HG03439 (cell line): ENCODE results near the gene RRH.
A peak's percentile ranks its signal among the peaks of the same experiment; 100 is the strongest.
"Not testable (repeated sequence)": the region's sequence is repeated elsewhere in the genome, so short reads cannot be mapped to it uniquely, and the experiment has no call there.

Experiments used
- ATAC-seq: cut with Tn5 transposase; IDR thresholded peaks from one replicate; pipeline ENCODE4 v1.9.1; 2021; ENCODE audit warnings: mild to moderate bottlenecking, moderate library complexity; ENCODE audit not compliant: unreplicated experiment

Gene RRH, protein sequence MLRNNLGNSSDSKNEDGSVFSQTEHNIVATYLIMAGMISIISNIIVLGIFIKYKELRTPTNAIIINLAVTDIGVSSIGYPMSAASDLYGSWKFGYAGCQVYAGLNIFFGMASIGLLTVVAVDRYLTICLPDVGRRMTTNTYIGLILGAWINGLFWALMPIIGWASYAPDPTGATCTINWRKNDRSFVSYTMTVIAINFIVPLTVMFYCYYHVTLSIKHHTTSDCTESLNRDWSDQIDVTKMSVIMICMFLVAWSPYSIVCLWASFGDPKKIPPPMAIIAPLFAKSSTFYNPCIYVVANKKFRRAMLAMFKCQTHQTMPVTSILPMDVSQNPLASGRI

DNA sequence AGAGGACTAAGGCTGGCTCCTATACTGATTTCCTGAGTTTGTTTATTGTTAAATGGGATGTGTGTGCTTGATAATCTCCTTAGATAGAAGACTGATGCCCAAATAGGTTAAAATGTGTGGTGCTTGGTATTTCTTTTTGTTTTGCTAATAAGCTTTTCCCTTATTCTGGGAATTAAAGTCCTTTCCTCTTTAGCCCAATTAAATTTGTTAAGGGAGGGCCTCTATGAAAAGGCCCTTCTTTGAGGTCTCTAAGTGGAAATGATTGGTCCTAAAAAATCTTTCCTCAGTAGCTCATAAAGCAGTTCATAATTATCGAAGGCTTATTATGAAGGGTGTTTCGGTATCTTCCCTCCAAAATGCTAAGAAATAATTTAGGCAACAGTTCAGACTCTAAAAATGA lies at the start of gene RRH:
TSS of gene RRH (plus strand) at position 301 of the 400 bp plus-strand sequence. CDS start at position 357, 56 bp downstream.
- ATAC-seq, result no peak

GRCh38 chr4:109782092-109782491 lies 45.7 kb upstream of the RRH start:
- ATAC-seq, result not testable (repeated sequence)

DNA sequence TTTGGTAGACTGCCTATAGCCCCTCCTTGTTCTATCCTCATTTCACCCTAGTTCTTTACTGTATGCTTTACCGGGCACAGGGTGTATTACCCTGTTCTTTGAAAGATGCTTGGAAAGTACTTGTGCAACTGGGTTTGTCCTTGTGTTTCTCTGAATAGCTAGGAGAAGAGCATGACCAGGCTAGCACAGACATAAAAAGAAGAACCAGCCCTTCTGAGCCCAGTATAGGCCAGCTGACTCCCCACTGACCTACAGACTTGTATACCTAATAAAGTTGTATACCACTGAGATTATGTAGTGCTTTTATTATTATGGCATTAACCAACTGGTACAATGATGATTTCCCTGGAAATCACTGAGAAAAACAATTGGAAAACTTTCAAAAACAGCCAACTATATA lies 40.9 kb upstream of the RRH start:
- ATAC-seq, result no peak

- ATAC-seq, result no peak
These were observed 40.0 kb upstream of the RRH start for GRCh38 chr4:109787807-109788206.

GRCh38 chr4:109795059-109795458 lies 32.7 kb upstream of the RRH start:
- no peak for ATAC-seq

DNA sequence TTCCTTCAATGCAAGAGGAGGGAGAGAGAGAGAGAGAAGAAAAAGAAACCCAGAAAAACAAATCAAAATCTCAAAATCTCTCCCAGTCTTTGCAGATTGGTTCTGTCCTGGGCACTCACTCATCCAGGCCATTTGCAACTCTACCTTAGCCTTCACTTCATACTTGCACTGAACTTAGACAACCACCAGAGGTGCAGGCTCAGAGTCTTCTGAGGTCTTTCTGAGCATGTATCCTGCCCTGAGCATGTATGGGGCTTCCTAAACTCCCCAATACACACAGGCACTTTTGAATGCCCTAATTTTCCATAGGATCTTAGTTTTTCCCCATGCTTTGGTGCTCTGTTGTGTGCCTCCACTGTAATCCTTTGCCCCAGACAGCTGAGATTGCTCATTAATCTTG lies 28.9 kb upstream of the RRH start:
- ATAC-seq, result no peak

- no peak for ATAC-seq
These were observed 26.5 kb upstream of the RRH start for GRCh38 chr4:109801099-109801789.

- ATAC-seq, result no peak
These were observed 25.9 kb upstream of the RRH start, which contains the start of gene CFI for GRCh38 chr4:109801895-109802319. CFI (minus strand) TSS chr4:109801999; CDS start chr4:109801971, 28 bp downstream.

DNA sequence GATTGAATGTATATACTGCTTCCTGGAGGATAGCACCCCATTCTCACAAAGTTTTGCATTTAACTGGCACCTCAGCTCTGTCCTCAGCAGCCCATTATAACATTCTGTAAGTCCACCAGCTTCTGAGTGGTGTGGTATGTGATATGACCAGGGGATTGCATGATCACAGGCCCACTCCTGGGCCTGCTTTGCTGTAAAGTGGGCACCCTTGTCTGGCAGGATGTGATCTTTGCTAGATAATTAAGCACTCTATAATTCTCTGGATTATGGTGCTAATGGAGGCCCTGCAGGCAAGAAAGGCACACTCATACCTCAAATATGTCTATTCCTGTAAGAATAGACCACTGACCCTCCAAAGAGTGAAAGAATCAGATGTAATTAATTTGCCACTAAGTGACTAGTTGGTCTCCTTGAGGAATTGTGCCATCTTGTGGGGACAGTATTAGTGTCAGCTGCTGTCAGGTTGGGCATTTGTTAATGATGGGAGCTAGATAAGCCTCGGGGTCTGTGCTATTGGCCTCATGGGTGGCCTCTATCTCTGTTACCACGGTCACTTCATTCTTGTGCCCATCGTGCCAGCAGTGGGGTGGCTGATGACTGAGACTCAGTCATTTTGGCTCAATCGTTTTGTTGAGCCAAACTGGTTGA lies 23.7 kb upstream of the RRH start:
- no peak for ATAC-seq

DNA sequence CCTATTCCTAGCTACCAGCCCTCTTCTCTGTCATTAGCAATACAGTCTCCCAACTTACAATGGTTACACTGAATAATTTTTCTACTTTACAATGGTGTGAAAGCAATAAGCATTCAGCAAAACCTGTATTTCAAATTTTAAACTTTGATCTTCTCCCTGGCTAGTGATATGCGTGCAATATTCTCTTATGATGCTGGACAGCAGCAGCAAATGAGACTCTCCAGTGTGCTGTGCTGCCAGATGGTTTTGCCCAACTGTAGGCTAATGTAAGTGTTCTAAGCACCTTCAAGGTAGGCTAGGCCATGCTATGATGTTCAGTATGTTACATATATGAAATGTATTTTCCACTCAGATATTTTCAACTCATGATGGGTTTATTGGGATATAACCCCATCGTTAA lies 18.1 kb upstream of the RRH start:
- ATAC-seq, result no peak

DNA sequence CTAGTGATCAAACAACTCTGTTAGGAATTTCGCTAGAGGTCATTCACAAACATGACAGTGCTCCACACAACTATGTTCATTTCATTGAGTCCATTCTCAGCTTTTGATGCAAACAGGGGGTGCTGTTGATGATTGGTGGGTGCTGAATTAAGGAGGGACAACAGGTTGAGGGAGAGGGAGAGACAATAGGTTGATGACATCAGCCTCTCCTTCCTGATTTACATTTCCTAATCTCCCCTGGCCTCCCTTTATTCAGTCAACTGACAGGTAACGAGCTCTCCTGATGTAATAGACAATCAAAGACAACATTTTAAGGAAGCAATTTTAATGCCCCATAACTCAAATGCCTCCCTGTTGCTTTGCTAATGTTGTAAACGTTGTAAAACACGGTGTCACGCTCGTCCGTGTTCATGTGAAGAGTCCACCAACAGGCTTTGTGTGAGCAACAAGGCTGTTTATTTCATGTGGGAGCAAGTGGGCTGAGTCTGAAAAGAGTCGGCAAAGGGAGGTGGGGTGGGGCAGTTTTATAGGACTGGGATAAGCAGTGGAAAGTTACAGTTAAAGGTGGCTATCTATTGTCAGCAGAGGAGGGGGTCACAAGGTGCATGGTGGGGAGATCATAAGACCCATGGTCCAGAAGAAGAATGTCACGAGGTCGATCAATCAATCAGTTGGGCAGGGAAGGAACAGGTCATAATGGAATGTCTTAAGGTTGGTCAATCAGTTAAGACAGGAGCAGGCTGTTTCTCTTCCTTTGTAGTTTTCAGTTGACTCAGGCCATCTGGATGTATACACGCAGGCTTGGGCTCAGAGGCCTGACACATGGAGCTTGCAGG lies 17.0 kb upstream of the RRH start:
- ATAC-seq, result no peak

- ATAC-seq, result no peak
These were observed 16.1 kb upstream of the RRH start for GRCh38 chr4:109811707-109812106.

- peak; percentile 99 for ATAC-seq
These were observed 12.4 kb upstream of the RRH start, which contains the start of gene GAR1 for GRCh38 chr4:109815151-109816081. GAR1 (plus strand) TSS chr4:109815762; CDS start chr4:109816165, 403 bp downstream.

DNA sequence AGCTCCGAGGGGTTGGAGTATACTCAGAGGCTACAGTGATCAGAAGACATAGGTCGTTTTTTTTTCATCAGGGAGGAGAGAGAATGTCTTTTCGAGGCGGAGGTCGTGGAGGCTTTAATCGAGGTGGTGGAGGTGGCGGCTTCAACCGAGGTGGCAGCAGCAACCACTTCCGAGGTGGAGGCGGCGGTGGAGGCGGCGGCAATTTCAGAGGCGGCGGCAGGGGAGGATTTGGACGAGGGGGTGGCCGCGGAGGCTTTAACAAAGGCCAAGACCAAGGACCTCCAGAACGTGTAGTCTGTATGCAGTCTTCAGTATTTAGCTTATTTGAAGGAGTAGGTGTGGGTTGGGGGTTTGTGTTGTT lies 11.7 kb upstream of the RRH start:
- no peak for ATAC-seq

DNA sequence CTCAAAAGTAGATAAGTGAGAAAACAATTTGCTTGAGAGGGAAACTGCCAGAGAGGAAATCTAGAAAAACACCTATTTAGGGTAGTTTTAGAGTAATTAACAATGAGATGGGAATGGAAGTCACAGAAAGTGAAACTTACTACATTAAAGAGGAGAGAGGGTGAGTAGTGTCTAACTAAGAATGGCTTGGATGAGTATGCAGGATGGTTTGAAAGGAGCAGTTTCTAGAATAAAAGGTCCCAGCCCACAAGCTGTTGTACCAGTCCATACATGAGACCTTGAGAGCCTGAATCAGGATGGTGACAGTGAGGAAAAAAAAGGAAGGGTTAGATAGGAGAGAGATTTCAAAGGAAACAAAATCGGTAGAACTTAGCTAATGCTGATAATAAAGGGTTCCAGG lies 10.9 kb upstream of the RRH start:
- ATAC-seq, result no peak

- no peak for ATAC-seq
These were observed 9.5 kb upstream of the RRH start for GRCh38 chr4:109818268-109818667.

DNA sequence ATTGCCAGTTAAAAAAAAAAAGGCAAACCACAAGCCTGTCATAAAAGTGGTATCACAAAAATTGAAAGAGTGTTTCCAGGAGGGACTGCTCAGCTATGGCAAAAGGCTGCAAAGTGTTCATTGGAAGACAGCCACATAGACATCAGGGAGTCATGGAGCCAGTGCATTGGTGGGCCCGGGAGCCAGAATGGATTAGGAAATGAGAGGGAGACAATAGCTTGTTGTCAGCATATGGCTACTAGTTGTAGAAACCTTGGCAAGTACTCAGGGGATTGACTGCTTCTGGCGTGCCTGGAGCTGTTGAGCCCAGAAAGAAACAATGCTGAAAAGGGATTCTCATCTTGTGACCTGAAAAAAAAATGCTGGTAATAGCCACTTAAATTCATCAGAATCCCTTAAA lies 7.2 kb upstream of the RRH start:
- no peak for ATAC-seq

DNA sequence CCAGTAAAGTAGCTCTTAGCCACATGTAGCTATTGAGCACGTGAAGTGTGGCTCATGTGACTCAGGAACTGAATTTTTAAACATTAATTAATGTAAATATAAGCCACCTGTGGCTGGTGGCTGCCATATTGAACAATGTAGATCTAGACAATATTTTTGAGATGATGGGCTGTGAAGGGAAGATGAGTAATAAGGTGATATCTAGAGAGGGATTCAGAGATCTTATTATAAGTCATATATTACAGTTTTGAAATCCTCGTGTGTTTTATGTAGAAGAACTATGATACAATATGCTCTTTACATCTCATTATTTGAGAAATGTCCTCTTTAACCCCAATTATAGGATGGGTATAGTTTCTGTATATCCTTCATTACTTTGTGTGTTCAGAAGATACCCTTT lies 6.6 kb upstream of the RRH start:
- ATAC-seq, result no peak

- peak; percentile 59 for ATAC-seq
These were observed 1.1 kb upstream of the RRH start for GRCh38 chr4:109826719-109827118.

- ATAC-seq, result no peak
These were observed 6.0 kb downstream of the RRH start for GRCh38 chr4:109833756-109834155.
